Activated T-cell treated with anti-CD3 and anti-CD28 coated beads, Interleukin-2, amount 50 U/mL, for 1 hour (primary cell): ENCODE data around the gene LSM2.
"Not testable (repeated sequence)": the region's sequence is repeated elsewhere in the genome, so short reads cannot be mapped to it uniquely, and the experiment has no call there.

Experiments
- DNase-seq: peaks from one replicate; pipeline ENCODE4 v3.0.0-alpha.2; 2020

The LSM2 gene

DNA sequence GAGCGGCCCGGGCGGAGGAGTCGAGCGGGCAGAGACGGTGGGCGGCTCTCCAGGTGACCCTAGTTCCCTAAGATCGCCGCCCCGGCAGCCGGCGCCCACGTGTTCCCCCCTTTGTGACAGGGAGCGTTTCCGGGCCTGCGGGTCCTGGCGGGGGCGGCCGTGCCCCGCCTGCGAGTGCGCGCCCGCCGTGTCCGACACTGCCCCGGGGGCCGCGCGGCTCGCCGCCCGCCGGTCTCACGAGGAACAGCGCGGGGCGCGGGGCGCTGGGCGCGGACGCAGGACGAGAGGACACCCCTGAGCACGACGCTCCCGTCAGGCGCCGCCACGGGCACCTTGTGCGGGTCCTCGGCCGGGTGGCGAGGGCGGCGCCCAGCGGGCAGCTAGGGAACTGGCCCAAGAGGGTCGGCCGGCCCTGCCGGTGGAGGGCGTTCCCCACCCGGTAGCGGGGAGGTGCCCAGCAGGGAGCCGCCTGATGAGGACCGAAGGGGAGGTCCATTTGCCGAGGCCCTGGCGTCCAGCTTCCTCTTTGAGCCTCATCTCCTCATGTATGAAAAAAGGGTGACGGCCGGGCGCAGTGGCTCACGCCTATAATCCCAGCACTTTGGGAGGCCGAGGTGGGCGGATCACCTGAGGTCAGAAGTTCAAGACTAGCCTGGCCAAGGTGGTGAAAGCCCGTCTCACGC, 11.0 kb downstream of the LSM2 start, which contains the start of gene VARS1:
Gene VARS1 (minus strand): TSS at position 137 of the 683 bp plus-strand sequence. CDS start 535 bp downstream, outside the sequence.
- peak; percentile 92 for DNase-seq

- DNase-seq = peak; percentile 34
These were observed 11.7 kb downstream of the LSM2 start for GRCh38 chr6:31794866-31795615.

- no peak for DNase-seq
These were observed 12.4 kb downstream of the LSM2 start for GRCh38 chr6:31794294-31794865.

- DNase-seq = not testable (repeated sequence)
These were observed 12.9 kb downstream of the LSM2 start for GRCh38 chr6:31793927-31794245.

- no peak for DNase-seq
These were observed 14.0 kb downstream of the LSM2 start for GRCh38 chr6:31792761-31793171.

DNA sequence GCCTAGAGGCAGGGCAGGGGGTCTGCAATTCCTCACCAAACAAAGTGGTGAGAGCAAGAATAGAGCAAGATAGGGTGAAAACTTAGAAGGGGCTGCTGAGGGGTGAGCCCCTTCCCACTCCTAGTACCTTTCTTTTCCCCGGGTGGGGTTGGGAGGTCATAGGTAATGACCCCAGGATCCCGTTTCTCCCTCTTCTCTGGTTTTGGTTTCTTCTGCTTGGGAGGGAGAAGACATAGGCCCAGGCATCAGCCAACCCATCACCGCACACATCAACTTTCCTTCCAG, 14.7 kb downstream of the LSM2 start:
- no peak for DNase-seq

DNA sequence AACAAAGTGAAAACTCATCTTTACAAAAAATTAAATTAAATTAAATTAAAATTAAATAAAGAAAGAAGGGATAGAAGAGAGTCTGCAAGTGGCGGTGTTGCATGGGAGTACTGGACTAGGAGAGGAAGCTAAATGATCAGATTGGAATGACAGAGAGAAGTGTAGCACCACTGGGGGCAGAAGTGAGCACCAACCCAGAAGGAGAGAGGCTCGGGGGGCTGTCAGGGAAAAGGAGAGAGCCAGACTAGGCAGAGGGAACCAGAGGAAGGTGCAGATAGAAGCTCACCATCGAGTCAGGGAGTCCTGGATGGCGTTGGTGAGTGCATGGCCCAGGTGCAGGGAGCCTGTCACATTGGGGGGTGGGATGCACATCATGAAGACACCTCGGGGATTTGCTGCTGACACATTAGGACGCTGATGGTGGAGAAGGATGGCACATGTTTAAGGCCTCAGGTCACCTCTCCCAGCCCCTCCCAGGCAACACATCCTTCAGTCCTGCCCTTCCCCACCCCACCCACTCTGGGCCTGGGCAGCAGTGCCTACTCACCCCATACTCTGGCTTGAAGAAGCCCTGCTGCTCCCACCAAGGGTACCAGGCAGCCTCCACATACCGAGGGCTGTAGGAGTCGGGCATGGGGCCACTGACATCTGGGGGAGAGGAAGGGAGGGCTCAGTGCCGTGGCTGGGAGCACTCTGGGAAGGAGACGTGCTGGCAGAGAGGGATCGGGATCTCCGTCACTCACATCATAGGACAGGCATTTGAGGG, 15.3 kb downstream of the LSM2 start:
- DNase-seq = peak; percentile 41

DNA sequence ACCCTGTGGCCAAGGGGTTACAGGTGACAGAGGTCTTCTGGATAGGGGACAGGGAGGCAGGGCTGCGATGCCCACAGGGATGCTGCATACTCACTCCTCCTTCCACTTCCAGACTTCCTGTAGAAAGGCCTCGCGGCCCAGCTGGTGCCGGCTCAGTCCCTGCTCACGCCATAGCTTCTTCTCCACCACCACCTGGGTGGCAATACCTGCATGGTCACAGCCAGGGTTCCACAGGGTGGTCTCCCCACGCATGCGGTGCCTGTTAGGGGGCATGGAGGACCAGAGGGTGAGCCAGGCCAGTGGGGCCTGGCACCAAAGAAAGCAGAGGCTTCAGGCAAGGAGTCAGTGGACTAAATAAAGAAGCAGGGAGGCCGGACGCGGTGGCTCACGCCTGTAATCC, 21.3 kb downstream of the LSM2 start:
- no peak for DNase-seq

DNA sequence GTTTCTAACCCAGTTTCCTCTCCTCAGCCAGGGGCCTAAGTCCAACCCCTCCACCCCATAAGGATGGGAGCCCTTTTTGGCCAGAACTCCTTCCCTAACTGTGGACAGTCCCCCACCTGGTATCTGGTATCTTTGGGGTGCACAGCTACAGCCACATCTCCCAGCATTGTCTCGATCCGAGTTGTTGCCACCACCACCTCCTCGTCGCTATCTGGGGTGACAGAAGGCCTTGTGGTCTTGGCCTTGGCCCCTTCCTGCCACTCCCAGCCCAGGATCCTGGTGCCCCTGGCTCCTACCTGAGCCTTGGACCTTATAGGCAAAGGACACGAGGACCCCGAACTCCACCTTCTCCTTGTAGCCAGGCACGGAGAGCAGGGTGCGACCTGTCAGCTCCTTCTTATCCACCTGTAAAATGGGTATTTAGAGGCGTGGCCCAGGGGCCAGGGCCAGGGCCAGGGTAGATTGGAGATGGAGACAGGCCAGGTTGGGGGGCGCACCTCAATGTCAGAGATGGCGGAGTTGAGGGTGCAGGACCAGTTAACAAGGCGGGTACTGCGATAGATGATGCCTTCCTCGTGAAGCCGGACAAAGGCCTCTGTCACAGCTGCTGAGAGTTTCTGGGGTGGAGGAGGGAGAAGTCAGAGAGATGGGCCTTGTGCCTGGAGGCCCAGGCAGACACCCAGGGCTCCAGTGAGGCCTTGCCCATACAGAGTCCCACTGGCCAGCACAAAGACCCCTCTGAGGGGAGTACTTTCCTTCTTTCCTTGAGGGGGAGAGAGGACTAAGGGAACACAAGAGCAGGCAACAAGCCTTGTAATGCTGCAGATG, 22.5 kb downstream of the LSM2 start:
- no peak for DNase-seq

DNA sequence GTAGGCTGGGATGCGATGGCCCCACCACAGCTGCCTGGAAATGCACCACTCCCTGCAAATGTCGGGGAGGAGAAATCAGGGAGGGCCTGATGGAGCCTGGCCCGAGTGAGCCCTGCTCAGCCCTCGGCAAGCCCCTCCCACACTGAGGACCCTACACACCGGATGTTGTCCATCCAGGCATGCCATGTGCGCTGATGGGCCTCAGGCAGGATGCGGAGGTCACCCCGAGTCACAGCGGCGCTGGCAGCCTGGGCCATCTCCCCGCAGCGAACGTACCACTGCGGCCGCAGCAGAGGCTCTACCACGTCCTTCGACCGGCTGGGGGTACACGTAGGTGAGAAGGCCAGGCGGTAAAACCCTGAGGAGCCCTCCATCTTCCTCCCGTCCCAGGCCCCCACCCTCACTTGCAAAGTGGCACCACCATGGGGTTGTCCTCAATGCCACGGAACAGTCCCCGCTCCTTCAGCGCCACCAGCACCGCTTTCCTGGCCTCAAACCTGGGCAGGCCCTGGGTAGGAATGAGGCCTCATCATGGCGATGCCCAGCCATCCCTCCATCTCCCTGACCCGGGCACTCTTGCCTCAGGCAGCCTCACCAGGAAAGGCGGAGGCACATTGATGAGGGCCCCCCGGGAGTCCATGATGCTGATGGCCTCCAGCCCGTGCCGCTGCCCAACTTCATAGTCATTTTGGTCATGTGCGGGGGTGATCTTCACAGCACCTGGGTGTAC, 24.5 kb downstream of the LSM2 start:
- DNase-seq = no peak

GRCh38 chr6:31781244-31782125, 25.3 kb downstream of the LSM2 start:
- DNase-seq = no peak

DNA sequence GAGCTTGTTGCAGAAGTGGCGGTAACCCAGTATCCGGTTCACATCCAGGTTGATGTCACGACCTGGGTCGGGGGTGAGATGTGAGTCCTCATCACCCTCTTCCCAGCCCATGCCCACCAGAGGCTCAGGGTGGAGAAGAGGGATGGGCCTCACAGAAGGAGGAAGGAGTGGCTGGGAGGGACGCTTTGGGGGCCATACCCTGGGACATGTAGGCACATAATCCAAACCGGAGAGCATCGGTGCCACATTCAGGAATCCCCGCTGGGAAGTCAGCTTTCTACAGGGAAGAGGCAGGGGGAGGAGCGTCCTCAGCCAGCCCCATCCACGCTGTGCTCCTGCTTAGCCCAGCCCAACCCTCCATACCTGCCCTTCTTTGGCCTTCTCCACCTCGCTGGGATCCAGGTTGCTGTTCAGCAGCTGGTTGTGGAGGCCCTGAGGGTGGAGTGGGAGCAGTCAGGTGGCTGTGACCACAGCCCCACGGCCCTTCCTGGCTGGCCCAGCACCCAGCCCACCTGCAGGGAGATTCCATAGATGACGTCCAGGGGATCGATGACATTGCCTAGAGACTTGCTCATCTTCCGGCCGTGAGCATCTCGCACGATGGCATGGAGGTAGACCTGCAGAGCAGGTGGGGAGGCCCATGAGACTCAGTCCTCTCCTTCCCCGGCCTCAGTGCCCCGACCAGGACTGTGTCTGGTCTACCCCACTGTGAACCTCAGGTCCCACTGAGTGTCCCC, 26.1 kb downstream of the LSM2 start:
- DNase-seq = no peak

DNA sequence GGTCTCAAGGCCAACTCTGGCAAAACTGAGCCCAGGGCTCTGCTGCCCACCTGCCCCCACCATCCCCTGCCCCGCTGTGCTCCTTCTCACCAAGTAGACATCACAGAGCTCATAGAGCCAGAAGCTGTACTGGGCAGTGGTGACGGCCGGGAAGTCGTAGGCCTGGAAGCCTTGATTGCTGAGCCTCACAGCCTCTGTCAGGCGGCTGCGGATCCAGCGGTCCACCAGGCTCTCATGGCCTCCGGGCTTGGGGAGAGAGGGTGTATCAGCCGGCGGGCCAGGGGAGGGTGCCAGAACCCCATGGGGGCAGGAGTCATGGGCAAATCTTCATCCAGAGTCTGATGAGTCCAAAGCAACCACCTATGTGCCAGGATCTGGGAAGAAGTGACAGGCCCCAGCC, 26.9 kb downstream of the LSM2 start:
- no peak for DNase-seq

DNA sequence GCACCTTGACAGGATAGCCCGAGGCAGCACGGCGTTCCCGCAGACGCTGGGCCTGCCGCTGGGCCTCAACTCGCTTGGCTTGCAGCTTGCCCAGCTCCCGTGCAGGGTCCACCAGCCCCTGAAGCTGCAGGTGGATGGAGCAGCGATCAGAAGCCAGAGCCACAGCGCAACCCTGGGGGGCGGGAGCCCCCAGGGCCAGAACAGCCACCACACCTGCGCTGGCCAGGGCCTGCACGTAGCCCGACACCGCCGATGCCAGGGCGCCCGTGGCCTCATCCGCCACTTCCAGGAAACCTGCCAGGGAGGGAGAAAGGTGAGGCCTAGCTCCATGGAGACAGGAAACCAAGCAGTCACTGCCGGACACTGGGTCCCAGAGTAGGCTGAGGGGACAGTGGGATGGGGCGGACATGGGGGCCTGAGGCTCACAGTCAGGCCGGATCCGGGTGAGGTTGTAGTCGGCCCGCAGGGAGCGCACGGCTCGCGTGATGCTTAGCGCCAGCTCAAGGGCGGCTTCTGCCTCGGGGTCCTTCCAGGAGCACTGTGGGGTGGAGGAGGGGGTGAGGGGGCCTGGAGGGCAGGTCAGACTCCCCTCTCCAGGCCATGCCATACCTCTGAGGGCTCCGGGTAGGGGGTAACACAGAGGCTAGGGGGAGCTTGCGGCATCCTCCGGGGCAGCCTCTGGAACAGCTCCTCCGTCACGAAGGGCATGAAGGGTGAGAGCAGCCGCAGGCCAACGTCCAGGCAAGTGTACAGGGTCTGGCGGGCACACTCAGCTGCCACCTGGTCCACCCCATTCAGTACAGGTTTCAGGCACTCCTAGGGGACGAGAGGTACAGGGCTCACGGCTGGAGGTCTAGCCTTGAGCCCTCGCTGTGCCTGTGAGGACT, 27.5 kb downstream of the LSM2 start:
- no peak for DNase-seq

GRCh38 chr6:31778193-31778592, 28.6 kb downstream of the LSM2 start:
- DNase-seq = no peak

GRCh38 chr6:31777667-31778050, 29.1 kb downstream of the LSM2 start:
- no peak for DNase-seq

- DNase-seq = peak; percentile 68
These were observed 29.6 kb downstream of the LSM2 start, which contains the start of gene VWA7 for GRCh38 chr6:31776989-31777666. VWA7 (minus strand) TSS chr6:31777328; CDS start chr6:31776779, 549 bp downstream.

DNA sequence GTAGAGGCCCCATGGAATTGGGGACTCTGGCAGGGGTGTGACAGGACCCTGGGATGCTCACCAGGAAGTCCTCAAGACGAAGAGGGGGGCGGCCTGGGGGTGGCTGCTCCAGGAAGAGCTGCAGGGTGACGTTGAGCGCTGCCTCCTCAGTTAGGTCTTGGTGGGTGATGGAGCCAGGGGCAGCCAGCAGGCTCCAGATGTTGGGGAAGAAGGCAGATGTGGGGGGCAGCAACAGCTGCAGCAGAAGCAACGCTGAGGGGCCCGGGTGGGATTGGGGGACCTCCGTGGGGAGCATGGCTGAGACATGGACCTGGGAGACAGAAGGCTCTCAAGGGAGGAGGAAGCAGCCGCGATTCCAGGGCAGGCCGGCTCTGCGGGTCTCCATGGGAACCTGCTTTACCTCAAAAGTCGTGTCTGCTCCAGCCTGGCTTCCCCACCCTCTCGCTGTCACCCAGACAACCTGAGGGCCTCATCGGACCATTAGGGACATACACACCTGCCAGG, 30.2 kb downstream of the LSM2 start:
- DNase-seq = no peak
